Neuronal stem cell (in vitro differentiated cells): ENCODE results near the gene GPR45.

Source experiments
- DNase-seq: peaks from one replicate; pipeline ENCODE4 v3.0.0-alpha.2; 2013; ENCODE audit warnings: low spot score
- H2AFZ ChIP-seq: one replicate; pipeline ENCODE4 v1.6.1; 2013; ENCODE audit warnings: mild to moderate bottlenecking, low read length, inconsistent platforms
- H2AK5ac ChIP-seq: 2 replicates; pipeline ENCODE4 v1.6.1; 2013; ENCODE audit warnings: low read depth, mild to moderate bottlenecking, inconsistent platforms, low read length, moderate library complexity, mixed read lengths
- H2BK120ac ChIP-seq: 2 replicates; pipeline ENCODE4 v1.6.1; 2013; ENCODE audit warnings: low read depth, mild to moderate bottlenecking, inconsistent platforms, low read length, moderate library complexity, mixed read lengths
- H2BK12ac ChIP-seq: one replicate; pipeline ENCODE4 v1.6.1; 2013; ENCODE audit warnings: low read length, inconsistent platforms
- H2BK15ac ChIP-seq: 2 replicates; pipeline ENCODE4 v1.6.1; 2013; ENCODE audit warnings: mild to moderate bottlenecking, low read length, inconsistent platforms, mixed read lengths
- H2BK5ac ChIP-seq: one replicate; pipeline ENCODE4 v1.6.1; 2013; ENCODE audit warnings: inconsistent platforms, mild to moderate bottlenecking, low read length, moderate library complexity
- H3K14ac ChIP-seq: one replicate; pipeline ENCODE4 v1.6.1; 2013; ENCODE audit warnings: low read length, inconsistent platforms
- H3K18ac ChIP-seq: 2 replicates; pipeline ENCODE4 v1.6.1; 2013; ENCODE audit warnings: low read length, inconsistent platforms
- H3K23ac ChIP-seq: 2 replicates; pipeline ENCODE4 v1.6.1; 2013; ENCODE audit warnings: low read depth, mild to moderate bottlenecking, mixed read lengths, low read length, inconsistent platforms; ENCODE audit not compliant: poor library complexity
- H3K27ac ChIP-seq: replicated peaks from 3 replicates; pipeline ENCODE4 v1.5.1; 2013; ENCODE audit warnings: low read length, inconsistent platforms
- H3K27me3 ChIP-seq, 3 experiments: 2 replicates each; pipeline ENCODE4 v1.6.1; 2013; ENCODE audit warnings: low read length in 3 of 3, mild to moderate bottlenecking in 2 of 3, inconsistent platforms in 1 of 3, low read depth in 1 of 3, mixed read lengths in 1 of 3, moderate library complexity in 1 of 3; ENCODE audit not compliant: control insufficient read depth in 3 of 3, insufficient read depth in 3 of 3
- H3K36me3 ChIP-seq, 2 donors: replicated peaks in 1 of 2; 2 replicates each; pipeline ENCODE4 v1.6.1; 2013; ENCODE audit warnings: low read length in 2 of 2; ENCODE audit not compliant: control insufficient read depth in 2 of 2, insufficient read depth in 2 of 2
- H3K4ac ChIP-seq: 2 replicates; pipeline ENCODE4 v1.6.1; 2013; ENCODE audit warnings: inconsistent platforms, mild to moderate bottlenecking, low read length, moderate library complexity
- H3K4me1 ChIP-seq, 2 donors: 1 replicate in 1 of 2; 2 replicates in 1 of 2; pipeline ENCODE4 v1.6.1; 2013; ENCODE audit warnings: low read length in 2 of 2, low read depth in 1 of 2; ENCODE audit not compliant: control insufficient read depth in 2 of 2, insufficient read depth in 1 of 2
- H3K4me2 ChIP-seq: one replicate; pipeline ENCODE4 v1.6.1; 2013; ENCODE audit warnings: mild to moderate bottlenecking, low read length, inconsistent platforms; ENCODE audit not compliant: insufficient read depth, poor library complexity, severe bottlenecking
- H3K4me3 ChIP-seq, 2 donors: 2 replicates each; pipeline ENCODE4 v1.5.1; 2013; ENCODE audit warnings: low read length in 2 of 2, mild to moderate bottlenecking in 2 of 2, inconsistent platforms in 1 of 2, moderate library complexity in 1 of 2
- H3K79me1 ChIP-seq: one replicate; pipeline ENCODE4 v1.6.1; 2013; ENCODE audit warnings: low read depth, mild to moderate bottlenecking, inconsistent platforms, low read length, moderate library complexity
- H3K9ac ChIP-seq: one replicate; pipeline ENCODE4 v1.6.1; 2013; ENCODE audit warnings: mild to moderate bottlenecking, low read depth, low read length, inconsistent platforms; ENCODE audit not compliant: poor library complexity
- H3K9me3 ChIP-seq, 2 donors: replicated peaks in 1 of 2; 2 replicates each; pipeline versions ENCODE3 to v1.6.1; 2013; ENCODE audit warnings: low read length in 2 of 2, mild to moderate bottlenecking in 2 of 2, inconsistent platforms in 1 of 2, low read depth in 1 of 2, mixed read lengths in 1 of 2, moderate library complexity in 1 of 2; ENCODE audit not compliant: control insufficient read depth in 2 of 2, insufficient read depth in 1 of 2
- H4K8ac ChIP-seq: one replicate; pipeline ENCODE4 v1.6.1; 2013; ENCODE audit warnings: low read depth, mild to moderate bottlenecking, inconsistent platforms, low read length, moderate library complexity
- H4K91ac ChIP-seq: one replicate; pipeline ENCODE4 v1.6.1; 2013; ENCODE audit warnings: low read length, low read depth, mild to moderate bottlenecking, inconsistent platforms; ENCODE audit not compliant: poor library complexity
- WGBS, 2 donors: extraction: QIAGEN DNeasy Blood & Tissue Kit; methylation state at CpG; one replicate each; pipeline ENCODE4 v1.1.7; 2013; ENCODE audit warnings: missing lambda C conversion rate in 2 of 2, mixed read lengths in 1 of 2; ENCODE audit not compliant: insufficient read length in 2 of 2, insufficient replicate concordance in 1 of 2; ENCODE audit errors: extremely low coverage in 2 of 2; 5-methylcytosine and 5-hydroxymethylcytosine counted together

GPR45 gene

DNA sequence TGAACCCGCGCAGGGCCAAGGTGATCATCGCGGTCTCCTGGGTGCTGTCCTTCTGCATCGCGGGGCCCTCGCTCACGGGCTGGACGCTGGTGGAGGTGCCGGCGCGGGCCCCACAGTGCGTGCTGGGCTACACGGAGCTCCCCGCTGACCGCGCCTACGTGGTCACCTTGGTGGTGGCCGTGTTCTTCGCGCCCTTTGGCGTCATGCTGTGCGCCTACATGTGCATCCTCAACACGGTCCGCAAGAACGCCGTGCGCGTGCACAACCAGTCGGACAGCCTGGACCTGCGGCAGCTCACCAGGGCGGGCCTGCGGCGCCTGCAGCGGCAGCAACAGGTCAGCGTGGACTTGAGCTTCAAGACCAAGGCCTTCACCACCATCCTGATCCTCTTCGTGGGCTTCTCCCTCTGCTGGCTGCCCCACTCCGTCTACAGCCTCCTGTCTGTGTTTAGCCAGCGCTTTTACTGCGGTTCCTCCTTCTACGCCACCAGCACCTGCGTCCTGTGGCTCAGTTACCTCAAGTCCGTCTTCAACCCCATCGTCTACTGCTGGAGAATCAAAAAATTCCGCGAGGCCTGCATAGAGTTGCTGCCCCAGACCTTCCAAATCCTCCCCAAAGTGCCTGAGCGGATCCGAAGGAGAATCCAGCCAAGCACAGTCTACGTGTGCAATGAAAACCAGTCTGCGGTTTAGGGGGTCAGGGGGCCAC is 897 bp downstream of the GPR45 start:
- H3K4me2 ChIP-seq: no peak overlapping the region
- no peak overlapping the region for H2BK120ac ChIP-seq
- no peak overlapping the region for H4K8ac ChIP-seq
- H3K4ac ChIP-seq: no peak overlapping the region
- no peak overlapping the region for H2BK15ac ChIP-seq
- no peak overlapping the region for H2BK5ac ChIP-seq
- no peak overlapping the region for H3K23ac ChIP-seq
- H3K9ac ChIP-seq: peak overlapping the region; percentile 24
- no peak overlapping the region for H2AFZ ChIP-seq
- H3K27me3 ChIP-seq: no peaks in the 10 kb centered on the region
- H3K79me1 ChIP-seq: no peaks in the 10 kb centered on the region
- peak overlapping the region; percentile 22 for H3K18ac ChIP-seq
- no peak overlapping the region for H3K27ac ChIP-seq
- WGBS, 2 donors: no CpG with 5 or more reads among the region's 50 CpGs
- H2AK5ac ChIP-seq: no peak overlapping the region
- no peaks in the 10 kb centered on the region for H3K36me3 ChIP-seq
- H3K9me3 ChIP-seq: no peaks in the 10 kb centered on the region
- no peak overlapping the region for H3K4me3 ChIP-seq
- peak overlapping the region; percentile 50 for H2BK12ac ChIP-seq
- peaks cover 2 to 3% of the 10 kb centered on the region in 2 donors for H3K4me1 ChIP-seq
- no peak for DNase-seq
- no peak overlapping the region for H4K91ac ChIP-seq
- H3K14ac ChIP-seq: peak overlapping the region; percentile 17

GRCh38 chr2:105243961-105244360 is 2.4 kb downstream of the GPR45 start:
- Histone ChIP-seq H3K36me3 (no peaks in the 10 kb centered on the region), H3K23ac (no peak overlapping the region), H3K4ac (no peak overlapping the region), H2BK12ac (no peak overlapping the region), H3K4me3 (no peak overlapping the region), H2BK120ac (no peak overlapping the region), H3K4me1 (peaks cover 2 to 3% of the 10 kb centered on the region in 2 donors), H2AK5ac (no peak overlapping the region), H3K14ac (peak overlapping the region; percentile 9), H2BK5ac (no peak overlapping the region), H2BK15ac (no peak overlapping the region), H4K8ac (no peak overlapping the region), H3K27ac (no peak overlapping the region), H3K27me3 (no peaks in the 10 kb centered on the region), H3K9me3 (no peaks in the 10 kb centered on the region), H3K4me2 (no peak overlapping the region), H3K18ac (peak overlapping the region; percentile 53), H4K91ac (no peak overlapping the region), H3K9ac (no peak overlapping the region), H3K79me1 (no peaks in the 10 kb centered on the region), H2AFZ (no peak overlapping the region)
- no CpG with 5 or more reads among the region's 5 CpGs for WGBS, 2 donors
- no peak for DNase-seq

DNA sequence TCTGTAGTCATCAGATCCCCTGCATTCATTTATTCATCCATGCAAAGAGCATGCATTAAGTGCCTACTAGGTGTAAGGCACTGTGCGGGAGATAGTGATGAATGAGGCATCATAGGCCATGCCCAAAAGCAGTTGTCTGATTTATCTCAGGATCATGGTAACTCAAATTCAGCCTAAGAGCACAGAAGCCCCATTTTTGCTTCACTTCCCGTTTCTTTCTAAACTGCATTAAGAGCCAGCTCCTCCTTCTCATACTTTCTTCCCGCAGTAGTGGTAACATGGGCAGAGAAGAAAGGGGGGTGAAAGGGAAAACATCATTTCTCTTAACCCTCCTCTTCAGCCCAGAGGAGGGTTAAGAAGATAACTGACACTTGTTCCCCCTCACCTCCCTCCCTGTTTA is 2.9 kb downstream of the GPR45 start:
- Histone ChIP-seq H2BK120ac (no peak overlapping the region), H2BK15ac (no peak overlapping the region), H4K91ac (no peak overlapping the region), H3K18ac (no peak overlapping the region), H3K9me3 (no peaks in the 10 kb centered on the region), H3K4ac (no peak overlapping the region), H3K4me2 (no peak overlapping the region), H2BK5ac (no peak overlapping the region), H2BK12ac (no peak overlapping the region), H2AFZ (no peak overlapping the region), H4K8ac (no peak overlapping the region), H3K9ac (no peak overlapping the region), H3K79me1 (no peaks in the 10 kb centered on the region), H3K14ac (no peak overlapping the region), H3K27me3 (no peaks in the 10 kb centered on the region), H3K4me1 (peaks cover 2 to 3% of the 10 kb centered on the region in 2 donors), H3K4me3 (no peak overlapping the region), H2AK5ac (no peak overlapping the region), H3K23ac (no peak overlapping the region), H3K36me3 (no peaks in the 10 kb centered on the region), H3K27ac (no peak overlapping the region)
- no CpG with 5 or more reads among the region's 3 CpGs for WGBS, 2 donors
- no peak for DNase-seq

DNA sequence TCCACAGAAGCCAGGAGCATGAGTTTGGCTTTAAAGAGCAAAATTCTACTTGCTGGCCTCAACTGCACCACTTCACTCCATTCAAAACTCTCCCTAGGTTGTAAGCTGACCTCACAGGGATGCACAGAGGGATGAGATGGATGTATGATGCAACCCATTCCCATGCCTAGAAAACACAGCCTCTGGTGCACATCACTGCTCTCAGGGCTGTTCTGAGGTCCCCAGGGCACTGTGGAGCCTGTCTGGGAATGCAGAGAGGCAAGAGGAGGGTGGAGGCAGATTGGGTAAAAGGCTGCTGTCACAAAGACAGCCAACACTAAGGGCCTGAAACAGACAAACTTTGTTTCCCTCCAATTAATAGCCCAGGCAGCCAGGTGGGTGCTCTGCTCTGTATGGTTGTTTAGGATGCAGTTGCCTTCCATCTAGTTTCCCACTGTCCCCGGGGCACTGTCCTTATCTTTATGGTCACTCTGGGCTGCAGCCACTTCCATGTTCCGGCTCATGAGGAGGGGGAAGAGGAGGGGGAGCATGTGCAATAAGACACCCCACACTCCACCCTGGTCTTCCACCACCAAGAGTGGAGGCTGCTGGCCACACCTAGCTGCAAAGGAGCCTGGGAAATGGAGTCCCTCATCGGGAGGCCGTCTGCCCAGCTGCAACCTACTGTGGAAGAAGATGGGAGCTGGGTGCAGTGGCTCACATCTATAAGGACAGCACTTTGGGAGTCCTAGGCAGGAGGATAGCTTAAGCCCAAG is 7.0 kb downstream of the GPR45 start:
- Histone ChIP-seq H2BK120ac (no peak overlapping the region), H3K4me2 (no peak overlapping the region), H3K14ac (no peak overlapping the region), H3K9ac (no peak overlapping the region), H3K23ac (no peak overlapping the region), H4K8ac (no peak overlapping the region), H4K91ac (no peak overlapping the region), H2BK12ac (no peak overlapping the region), H2AFZ (no peak overlapping the region), H3K36me3 (no peaks in the 10 kb centered on the region), H3K4me1 (peaks cover 0 to 2% of the 10 kb centered on the region in 2 donors), H3K18ac (no peak overlapping the region), H2BK15ac (no peak overlapping the region), H3K27ac (no peak overlapping the region), H2AK5ac (no peak overlapping the region), H3K9me3 (peaks cover 0 to 3% of the 10 kb centered on the region in 2 donors), H2BK5ac (no peak overlapping the region), H3K4ac (no peak overlapping the region), H3K79me1 (no peaks in the 10 kb centered on the region), H3K27me3 (no peaks in the 10 kb centered on the region), H3K4me3 (no peak overlapping the region)
- no peak for DNase-seq
- no CpG with 5 or more reads among the region's 4 CpGs for WGBS, 2 donors
